Neuron (in vitro differentiated cells): Measurements from ENCODE around the gene ZNF581.

Source experiments
- H2AFZ ChIP-seq: one replicate; pipeline ENCODE4 v1.6.1; 2013; ENCODE audit warnings: low read depth, mild to moderate bottlenecking, inconsistent platforms, low read length, moderate library complexity
- H3K27me3 ChIP-seq: one replicate; pipeline ENCODE4 v1.6.1; 2013; ENCODE audit warnings: low read length; ENCODE audit not compliant: insufficient read depth
- H3K36me3 ChIP-seq: one replicate; pipeline ENCODE4 v1.6.1; 2013; ENCODE audit warnings: low read length; ENCODE audit not compliant: insufficient read depth
- H3K4me1 ChIP-seq: one replicate; pipeline ENCODE4 v1.6.1; 2013; ENCODE audit warnings: low read length; ENCODE audit not compliant: insufficient read depth
- H3K4me3 ChIP-seq: 2 replicates; pipeline ENCODE4 v1.5.1; 2013; ENCODE audit warnings: mild to moderate bottlenecking, low read length, moderate library complexity
- H3K9me3 ChIP-seq: one replicate; pipeline ENCODE4 v1.6.1; 2013; ENCODE audit warnings: low read length

Gene ZNF581

GRCh38 chr19:55643003-55643886, at the start of gene ZNF581:
Gene ZNF581 (plus strand): TSS chr19:55643649. CDS start chr19:55644572, 923 bp downstream.
- Histone ChIP-seq H3K9me3 (no peaks in the 10 kb centered on the region), H3K27me3 (no peaks in the 10 kb centered on the region), H3K4me3 (peak within 1 kb of the TSS; percentile 88), H3K4me1 (peaks cover 44% of the 10 kb centered on the region), H3K36me3 (peaks cover 14% of the 10 kb centered on the region), H2AFZ (no peak within 1 kb of the TSS)

GRCh38 chr19:55594996-55595545, 48.4 kb upstream of the ZNF581 start:
- Histone ChIP-seq H3K4me1 (peaks cover 4% of the 10 kb centered on the region), H3K4me3 (no peak overlapping the region), H3K27me3 (no peaks in the 10 kb centered on the region), H2AFZ (no peak overlapping the region), H3K36me3 (peaks cover 51% of the 10 kb centered on the region), H3K9me3 (peaks cover 6% of the 10 kb centered on the region)

GRCh38 chr19:55596304-55596703, 47.1 kb upstream of the ZNF581 start:
- Histone ChIP-seq H3K4me3 (no peak overlapping the region), H3K9me3 (peaks cover 6% of the 10 kb centered on the region), H3K4me1 (peaks cover 10% of the 10 kb centered on the region), H2AFZ (no peak overlapping the region), H3K27me3 (no peaks in the 10 kb centered on the region), H3K36me3 (peaks cover 51% of the 10 kb centered on the region)

- H3K9me3 ChIP-seq = peaks cover 6% of the 10 kb centered on the region
- no peak overlapping the region for H3K4me3 ChIP-seq
- no peaks in the 10 kb centered on the region for H3K27me3 ChIP-seq
- H3K36me3 ChIP-seq = peaks cover 39% of the 10 kb centered on the region
- peaks cover 10% of the 10 kb centered on the region for H3K4me1 ChIP-seq
- H2AFZ ChIP-seq = no peak overlapping the region
Measured at GRCh38 chr19:55597501-55597921, 45.9 kb upstream of the ZNF581 start.

- no peaks in the 10 kb centered on the region for H3K27me3 ChIP-seq
- peaks cover 10% of the 10 kb centered on the region for H3K4me1 ChIP-seq
- H3K9me3 ChIP-seq = peaks cover 6% of the 10 kb centered on the region
- H3K4me3 ChIP-seq = peak overlapping the region; percentile 81
- H2AFZ ChIP-seq = no peak overlapping the region
- H3K36me3 ChIP-seq = peaks cover 37% of the 10 kb centered on the region
Measured at GRCh38 chr19:55598034-55598433, 45.4 kb upstream of the ZNF581 start.

DNA sequence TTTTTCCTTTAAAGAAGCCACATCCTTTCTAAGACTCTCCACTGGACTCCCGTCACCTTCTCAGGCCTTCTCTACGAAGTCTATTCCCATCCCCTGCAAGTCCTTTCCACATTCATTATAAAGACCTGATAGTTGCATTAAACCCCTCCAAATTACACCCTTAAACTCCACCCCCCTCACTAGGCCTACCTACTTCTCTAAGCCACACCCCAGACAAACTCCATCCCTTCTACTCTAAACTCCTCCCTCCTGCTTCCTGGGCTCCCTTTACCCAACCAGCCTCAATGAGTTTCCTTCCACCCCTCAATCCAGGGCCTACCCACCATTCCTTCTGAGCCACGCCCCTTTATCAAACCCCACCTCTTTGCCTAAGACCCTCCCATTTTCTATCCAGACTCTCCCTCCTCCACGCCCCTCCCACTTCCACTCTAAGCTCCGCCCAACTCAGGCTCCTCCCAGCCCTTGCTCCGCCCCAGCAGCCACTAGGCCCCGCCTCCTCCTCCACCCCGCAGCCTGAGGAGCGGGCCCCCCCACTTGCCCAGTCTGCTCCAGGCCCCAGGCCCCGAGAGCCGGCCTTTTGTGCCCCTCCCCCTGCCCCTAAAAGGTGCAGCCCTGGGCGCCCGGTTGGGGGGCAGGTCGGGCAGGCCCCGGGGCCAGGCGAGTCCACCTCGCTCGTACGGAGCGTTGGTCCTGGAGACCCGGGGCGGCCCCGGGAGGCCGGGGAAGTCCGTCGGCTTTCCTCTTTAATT, 44.6 kb upstream of the ZNF581 start:
- H2AFZ ChIP-seq = peak overlapping the region; percentile 49
- H3K36me3 ChIP-seq = peaks cover 31% of the 10 kb centered on the region
- H3K4me1 ChIP-seq = peaks cover 10% of the 10 kb centered on the region
- H3K4me3 ChIP-seq = peak overlapping the region; percentile 81
- H3K9me3 ChIP-seq = peaks cover 6% of the 10 kb centered on the region
- H3K27me3 ChIP-seq = no peaks in the 10 kb centered on the region

DNA sequence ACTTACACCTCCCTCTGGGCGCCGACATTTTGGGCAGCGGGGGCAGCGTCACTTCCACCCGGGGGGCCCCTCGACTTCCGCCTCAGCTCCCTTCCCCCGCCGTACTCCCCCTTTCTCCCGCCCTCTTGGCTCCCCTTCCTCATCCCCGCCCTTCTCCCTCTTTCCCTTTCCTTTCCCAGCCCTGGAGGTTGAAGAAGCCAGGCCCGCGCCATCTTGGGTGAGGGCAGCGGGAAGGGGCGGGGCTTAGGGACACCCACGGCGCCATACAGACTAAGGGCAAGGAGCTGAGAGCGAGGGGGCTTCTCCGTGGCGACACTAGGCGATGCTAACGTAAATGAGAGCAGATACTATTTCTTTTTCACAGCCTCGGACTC, 44.0 kb upstream of the ZNF581 start, which contains the start of gene FIZ1:
Gene FIZ1, minus strand, starts transcription at position 50 of the 374 bp plus-strand sequence. CDS start 1,652 bp downstream, outside the sequence.
- peaks cover 6% of the 10 kb centered on the region for H3K9me3 ChIP-seq
- H3K4me3 ChIP-seq = peak within 1 kb of the TSS; percentile 81
- peak within 1 kb of the TSS; percentile 49 for H2AFZ ChIP-seq
- no peaks in the 10 kb centered on the region for H3K27me3 ChIP-seq
- peaks cover 29% of the 10 kb centered on the region for H3K36me3 ChIP-seq
- H3K4me1 ChIP-seq = peaks cover 11% of the 10 kb centered on the region

- Histone ChIP-seq H3K4me1 (peaks cover 15% of the 10 kb centered on the region), H3K36me3 (peaks cover 23% of the 10 kb centered on the region), H3K9me3 (peaks cover 6% of the 10 kb centered on the region), H3K4me3 (peak within 1 kb of the TSS; percentile 81), H3K27me3 (no peaks in the 10 kb centered on the region), H2AFZ (peak within 1 kb of the TSS; percentile 49)
Measured at GRCh38 chr19:55599842-55600661, 43.4 kb upstream of the ZNF581 start, which contains the start of gene ZNF524. Gene ZNF524 (plus strand): TSS chr19:55600288. CDS start chr19:55602113, 1,825 bp downstream.

DNA sequence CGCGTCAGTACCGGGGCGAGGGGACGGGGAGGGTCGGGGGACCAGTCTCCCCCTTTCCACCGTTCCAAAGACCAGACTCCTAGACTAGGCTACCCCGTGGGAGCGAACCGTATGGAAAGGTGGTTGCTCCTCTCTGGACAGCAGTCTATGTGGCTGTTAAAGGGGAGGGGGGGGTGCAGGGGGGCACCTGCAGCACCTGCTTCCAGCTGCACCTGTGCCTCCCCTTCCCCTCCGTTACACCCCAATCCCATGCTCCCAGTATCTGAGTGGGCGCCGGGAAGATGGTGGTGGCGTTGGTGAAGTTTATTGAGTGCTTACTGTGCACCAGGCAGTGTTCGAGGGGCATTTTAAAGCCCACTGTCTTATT, 42.8 kb upstream of the ZNF581 start:
- Histone ChIP-seq H3K4me3 (peak overlapping the region; percentile 58), H3K27me3 (no peaks in the 10 kb centered on the region), H3K4me1 (peaks cover 15% of the 10 kb centered on the region)

DNA sequence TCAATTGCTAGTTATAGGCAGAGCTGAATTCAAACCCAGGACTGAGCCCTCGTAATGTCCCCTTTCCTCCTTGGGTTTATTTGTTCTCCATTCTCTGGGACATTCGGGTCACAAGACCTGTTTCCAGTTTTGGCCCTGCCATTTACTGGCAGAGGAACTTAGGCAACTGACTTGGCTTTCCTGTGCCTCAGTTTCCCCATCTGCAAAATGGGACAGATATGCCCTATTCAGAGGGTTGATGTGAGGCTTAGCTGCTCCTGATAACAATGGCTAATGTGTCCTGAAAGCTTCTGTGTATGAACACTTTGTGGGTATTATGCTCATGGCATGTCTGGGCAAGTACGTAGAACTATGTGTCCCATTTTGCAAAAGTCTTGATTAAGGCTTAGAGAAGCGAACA, 42.4 kb upstream of the ZNF581 start:
- Histone ChIP-seq H3K4me3 (peak overlapping the region; percentile 58), H3K27me3 (no peaks in the 10 kb centered on the region), H3K36me3 (peaks cover 13% of the 10 kb centered on the region), H3K4me1 (peaks cover 18% of the 10 kb centered on the region), H3K9me3 (peaks cover 4% of the 10 kb centered on the region), H2AFZ (no peak overlapping the region)

More for the DNA sequence above, 42.8 kb upstream of the ZNF581 start:
- Histone ChIP-seq H3K9me3 (peaks cover 6% of the 10 kb centered on the region), H2AFZ (no peak overlapping the region), H3K36me3 (peaks cover 17% of the 10 kb centered on the region)

GRCh38 chr19:55602104-55603001, 41.1 kb upstream of the ZNF581 start:
- H3K9me3 ChIP-seq = no peaks in the 10 kb centered on the region
- no peaks in the 10 kb centered on the region for H3K27me3 ChIP-seq
- H3K4me1 ChIP-seq = peaks cover 24% of the 10 kb centered on the region
- H2AFZ ChIP-seq = no peak overlapping the region
- no peak overlapping the region for H3K4me3 ChIP-seq
- H3K36me3 ChIP-seq = peaks cover 9% of the 10 kb centered on the region
